SJCRH30 (cell line): ENCODE measurements around the gene SGCE. TPM values are rescaled to one million over a fixed set of nuclear protein-coding genes. Genes with fewer than 3 reads are reported as not detected.

Source experiments
- DNase-seq, 2 experiments: peaks; one replicate each; pipeline ENCODE4 v3.0.0-alpha.2; 2015 to 2020
- H3K27ac ChIP-seq: fragments of 250-450 bp; sonication (Bioruptor Pico); 2 replicates; pipeline ENCODE4 v1.5.1; 2020; ENCODE audit warnings: mild to moderate bottlenecking, moderate library complexity
- H3K27me3 ChIP-seq: fragments of 250-450 bp; sonication (Bioruptor Pico); 2 replicates; pipeline ENCODE4 v1.5.1; 2020; ENCODE audit warnings: mild to moderate bottlenecking, moderate library complexity
- H3K36me3 ChIP-seq: fragments of 250-450 bp; sonication (Bioruptor Pico); 2 replicates; pipeline ENCODE4 v1.5.1; 2020; ENCODE audit warnings: mild to moderate bottlenecking, moderate library complexity
- H3K4me1 ChIP-seq: fragments of 250-450 bp; sonication (Bioruptor Pico); 2 replicates; pipeline ENCODE4 v1.5.1; 2020; ENCODE audit warnings: mild to moderate bottlenecking, moderate library complexity
- H3K4me3 ChIP-seq: fragments of 250-450 bp; sonication (Bioruptor Pico); 2 replicates; pipeline ENCODE4 v1.5.1; 2020; ENCODE audit warnings: mild to moderate bottlenecking, moderate library complexity
- H3K9me3 ChIP-seq: fragments of 250-450 bp; sonication (Bioruptor Pico); replicated peaks from 2 replicates; pipeline ENCODE4 v1.5.1; 2020; ENCODE audit warnings: mild to moderate bottlenecking, moderate library complexity
- total RNA-seq: library from RNA; depleted of rRNA; stranded (reverse); fragments of >200 nt; shearing (Covaris generic); gene quantifications from 2 replicates; pipeline ENCODE4 v1.2.3, GENCODE V29; 2014

SGCE gene
- total RNA-seq, 1 experiment from 2014 or later, result 55.2 TPM

- no peak for DNase-seq
- Histone ChIP-seq H3K27me3 (no peaks in the 10 kb centered on the region), H3K4me3 (no peak overlapping the region), H3K9me3 (no peaks in the 10 kb centered on the region; the same call in 1 of the 2 replicates), H3K36me3 (peaks cover 10% of the 10 kb centered on the region; the same call in 1 of the 2 replicates), H3K4me1 (peaks cover 20% of the 10 kb centered on the region), H3K27ac (no peak overlapping the region)
Measured at GRCh38 chr7:94584113-94584512, 71.8 kb downstream of the SGCE start.

- no peak overlapping the region; the same call in 1 of the 2 replicates for H3K27ac ChIP-seq
- no peak overlapping the region for H3K4me3 ChIP-seq
- peaks cover 27% of the 10 kb centered on the region for H3K4me1 ChIP-seq
- no peaks in the 10 kb centered on the region for H3K27me3 ChIP-seq
- peaks cover 9% of the 10 kb centered on the region for H3K9me3 ChIP-seq
- peak in 1 of 2 experiments; percentile 34 for DNase-seq
- H3K36me3 ChIP-seq, result 0 out of 2 replicates have a peak, but pooled peaks cover 3% of the 10 kb centered on the region
Measured at GRCh38 chr7:94580601-94581000, 75.3 kb downstream of the SGCE start.

DNA sequence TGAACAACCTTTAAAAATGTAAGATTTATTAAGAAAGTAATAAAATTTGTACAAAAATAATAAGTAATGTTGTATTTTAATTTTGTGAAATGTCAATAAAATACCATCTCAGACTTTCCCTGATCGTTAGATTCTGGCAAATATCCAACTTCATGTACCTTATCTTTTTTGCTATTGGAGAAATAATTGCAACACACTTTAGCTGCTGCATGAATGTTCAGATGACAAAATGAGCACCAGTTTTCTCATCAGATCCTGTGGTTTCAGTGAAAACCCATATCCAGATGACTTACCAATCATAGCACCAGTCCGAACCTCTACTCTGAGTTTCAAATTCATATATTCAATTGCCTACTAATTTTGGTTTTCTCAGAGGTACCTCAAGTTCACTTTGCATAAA, 76.5 kb downstream of the SGCE start:
- H3K27ac ChIP-seq, result no peak overlapping the region
- H3K4me3 ChIP-seq, result no peak overlapping the region
- H3K4me1 ChIP-seq, result peaks cover 27% of the 10 kb centered on the region
- no peak for DNase-seq
- H3K36me3 ChIP-seq, result 0 out of 2 replicates have a peak, but pooled peaks cover 3% of the 10 kb centered on the region
- no peaks in the 10 kb centered on the region for H3K27me3 ChIP-seq
- H3K9me3 ChIP-seq, result peaks cover 17% of the 10 kb centered on the region

- Histone ChIP-seq H3K4me3 (no peak overlapping the region), H3K9me3 (peaks cover 18% of the 10 kb centered on the region), H3K27ac (no peak overlapping the region), H3K27me3 (no peaks in the 10 kb centered on the region), H3K4me1 (peaks cover 27% of the 10 kb centered on the region), H3K36me3 (peaks cover under 1% of the 10 kb centered on the region; the same call in 1 of the 2 replicates)
- peak; percentile 70 to 85 for DNase-seq
Measured at GRCh38 chr7:94578614-94579013, 77.3 kb downstream of the SGCE start.

- no peaks in the 10 kb centered on the region; the same call in 1 of the 2 replicates for H3K36me3 ChIP-seq
- H3K4me1 ChIP-seq, result peaks cover 31% of the 10 kb centered on the region
- no peak overlapping the region for H3K4me3 ChIP-seq
- DNase-seq, result no peak
- H3K27ac ChIP-seq, result no peak overlapping the region
- H3K9me3 ChIP-seq, result peaks cover 22% of the 10 kb centered on the region
- H3K27me3 ChIP-seq, result no peaks in the 10 kb centered on the region
Measured at GRCh38 chr7:94577357-94577756, 78.6 kb downstream of the SGCE start.

GRCh38 chr7:94576316-94576715, 79.6 kb downstream of the SGCE start:
- Histone ChIP-seq H3K36me3 (no peaks in the 10 kb centered on the region; the same call in 1 of the 2 replicates), H3K27ac (no peak overlapping the region)
- peak in 1 of 2 experiments; percentile 23 for DNase-seq

DNA sequence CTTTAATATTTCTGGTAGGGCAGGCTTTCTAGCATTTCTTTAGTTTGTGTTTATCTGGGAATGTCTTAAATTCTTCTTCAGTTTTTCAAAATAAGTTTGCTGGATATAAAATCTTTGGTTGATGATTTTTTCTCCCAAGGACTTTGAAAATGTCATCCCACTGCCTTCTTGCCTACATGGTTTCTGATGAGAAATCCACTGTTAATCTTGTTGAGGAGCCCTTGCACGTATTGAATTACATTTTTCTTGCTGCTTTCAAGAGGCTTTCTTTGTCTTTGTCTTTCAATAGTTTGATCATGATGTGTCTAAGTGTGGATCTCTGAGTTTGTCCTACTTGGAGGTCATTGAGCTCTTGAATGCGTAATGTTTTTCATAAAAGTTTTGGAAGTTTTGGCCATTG, 80.3 kb downstream of the SGCE start:
- peaks cover 37% of the 10 kb centered on the region for H3K4me1 ChIP-seq
- no peak overlapping the region for H3K4me3 ChIP-seq
- H3K27me3 ChIP-seq, result no peaks in the 10 kb centered on the region
- DNase-seq, result no peak
- H3K9me3 ChIP-seq, result peaks cover 25% of the 10 kb centered on the region
- H3K36me3 ChIP-seq, result no peaks in the 10 kb centered on the region; the same call in 1 of the 2 replicates
- no peak overlapping the region for H3K27ac ChIP-seq

More at GRCh38 chr7:94576316-94576715, 79.6 kb downstream of the SGCE start:
- Histone ChIP-seq H3K4me3 (no peak overlapping the region), H3K27me3 (no peaks in the 10 kb centered on the region), H3K4me1 (peaks cover 38% of the 10 kb centered on the region), H3K9me3 (peaks cover 22% of the 10 kb centered on the region)

DNA sequence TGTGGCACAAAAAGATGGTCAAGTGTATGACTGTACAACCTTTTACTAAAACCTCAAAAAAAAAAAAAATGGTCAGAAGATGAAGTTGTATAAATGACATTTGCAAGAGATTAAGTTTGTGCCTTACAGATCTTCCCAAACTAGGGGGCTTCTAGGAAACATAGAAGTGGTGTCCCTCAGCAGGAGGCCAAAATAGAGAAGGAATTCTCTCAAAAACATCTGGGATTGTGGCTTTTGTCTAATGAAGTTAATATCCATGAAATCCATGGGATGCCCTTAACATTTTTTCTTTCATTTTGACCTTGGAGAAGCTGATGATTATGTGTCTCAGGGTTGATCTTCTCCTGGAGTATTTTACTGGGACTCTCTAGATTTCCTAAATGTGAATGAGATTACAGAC, 84.1 kb downstream of the SGCE start:
- Histone ChIP-seq H3K4me3 (no peak overlapping the region), H3K9me3 (peaks cover 25% of the 10 kb centered on the region), H3K27ac (peak overlapping the region; percentile 61), H3K27me3 (no peaks in the 10 kb centered on the region), H3K4me1 (peaks cover 22% of the 10 kb centered on the region), H3K36me3 (no peaks in the 10 kb centered on the region; the same call in 1 of the 2 replicates)
- peak; percentile 59 to 88 for DNase-seq

- Histone ChIP-seq H3K27me3 (no peaks in the 10 kb centered on the region), H3K9me3 (peaks cover 3% of the 10 kb centered on the region; the same call in 1 of the 2 replicates), H3K36me3 (no peaks in the 10 kb centered on the region), H3K4me3 (no peak overlapping the region), H3K4me1 (peaks cover 19% of the 10 kb centered on the region), H3K27ac (no peak overlapping the region)
- peak in 1 of 2 experiments; percentile 35 for DNase-seq
Measured at GRCh38 chr7:94567396-94567795, 88.5 kb downstream of the SGCE start.

DNA sequence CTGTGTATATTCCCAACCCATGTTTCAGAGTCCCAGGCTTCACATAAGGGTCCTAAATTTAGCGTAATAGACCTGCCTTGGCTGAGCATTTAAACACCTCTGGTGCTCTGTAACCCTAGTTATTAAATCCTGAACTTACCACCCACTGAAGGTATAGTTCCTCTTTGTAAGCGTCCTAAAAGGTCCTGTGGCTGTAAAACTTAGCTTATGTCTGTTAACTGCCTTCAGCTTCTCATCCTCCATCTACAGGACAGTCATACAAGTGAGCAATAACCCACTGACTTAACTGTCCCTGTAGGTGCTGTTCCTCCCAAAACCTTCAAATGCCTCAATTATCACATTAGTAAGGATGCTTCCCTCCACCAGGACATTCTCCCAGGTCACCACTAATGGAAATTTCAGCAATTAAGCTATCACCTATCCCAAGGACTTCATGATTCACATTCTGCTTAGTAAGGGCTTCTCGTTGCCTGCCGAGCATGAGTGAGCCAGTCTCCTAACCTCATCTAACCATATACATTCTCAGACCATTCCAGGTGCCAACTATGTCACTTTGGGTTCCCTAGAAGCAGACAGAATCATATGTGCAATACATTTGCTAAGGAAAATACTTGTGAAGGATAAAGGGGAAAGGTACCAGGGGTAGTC, 90.6 kb downstream of the SGCE start:
- Histone ChIP-seq H3K27me3 (no peaks in the 10 kb centered on the region), H3K27ac (no peak overlapping the region), H3K4me3 (no peak overlapping the region), H3K36me3 (no peaks in the 10 kb centered on the region), H3K9me3 (no peaks in the 10 kb centered on the region; the same call in 1 of the 2 replicates), H3K4me1 (peaks cover 16% of the 10 kb centered on the region)
- no peak for DNase-seq

DNA sequence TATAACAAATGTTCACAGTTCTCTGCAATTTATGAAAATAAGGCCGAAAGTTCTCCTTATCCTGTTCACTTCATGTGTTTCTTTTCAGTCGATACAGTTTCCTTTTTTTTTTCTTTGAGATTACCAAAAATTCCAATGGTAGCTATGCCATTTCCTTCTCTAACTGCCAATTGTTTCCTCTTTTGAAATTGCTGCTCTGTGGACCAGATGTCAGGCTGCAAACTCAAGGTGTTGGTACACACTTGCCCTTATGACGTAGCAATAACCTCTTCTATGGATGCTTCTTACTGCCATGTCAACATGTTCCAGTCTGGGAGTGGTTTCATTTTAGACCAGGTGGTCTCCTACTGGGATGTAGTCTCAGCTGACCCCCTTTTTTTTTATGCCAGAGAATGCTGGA, 93.4 kb downstream of the SGCE start:
- H3K9me3 ChIP-seq, result no peaks in the 10 kb centered on the region
- no peak overlapping the region for H3K27ac ChIP-seq
- no peaks in the 10 kb centered on the region for H3K27me3 ChIP-seq
- H3K4me1 ChIP-seq, result peaks cover 12% of the 10 kb centered on the region
- H3K4me3 ChIP-seq, result no peak overlapping the region
- no peak for DNase-seq
- peaks cover 8% of the 10 kb centered on the region; the same call in 1 of the 2 replicates for H3K36me3 ChIP-seq

DNA sequence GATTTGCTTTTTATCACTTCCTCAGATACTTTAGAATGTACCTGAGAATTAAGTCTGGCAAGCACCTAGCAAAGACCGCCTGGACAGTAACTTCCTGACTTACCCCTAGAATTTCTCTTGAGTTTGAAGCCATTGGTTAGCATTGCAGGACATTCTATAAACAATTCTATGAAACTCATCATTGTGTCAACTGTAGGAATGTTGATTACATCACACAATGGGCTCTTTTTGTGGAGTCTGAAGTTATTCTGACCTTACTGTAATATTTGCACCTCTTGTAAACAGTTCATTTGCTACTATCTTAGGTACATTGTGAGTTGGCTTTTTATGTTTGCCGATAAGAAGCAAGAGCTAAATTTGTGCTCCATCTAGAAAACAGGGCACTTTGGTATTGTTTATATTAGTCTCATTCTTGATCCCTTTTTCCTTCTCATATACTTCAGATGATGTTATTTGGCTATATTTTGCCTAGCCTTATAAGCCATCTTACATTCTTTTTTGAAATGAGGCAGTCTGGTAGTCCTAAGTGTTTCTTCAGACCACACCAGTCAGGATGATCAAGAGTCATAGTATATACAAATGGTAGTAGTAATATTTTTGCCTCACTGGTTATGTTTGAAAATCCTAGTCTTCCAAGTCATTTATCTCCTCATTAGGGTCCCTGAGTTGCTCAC, 94.0 kb downstream of the SGCE start:
- Histone ChIP-seq H3K36me3 (peaks cover 8% of the 10 kb centered on the region; the same call in 1 of the 2 replicates), H3K27ac (no peak overlapping the region), H3K9me3 (no peaks in the 10 kb centered on the region)

GRCh38 chr7:94559972-94560371, 96.0 kb downstream of the SGCE start:
- DNase-seq, result no peak
- Histone ChIP-seq H3K27ac (no peak overlapping the region), H3K36me3 (peaks cover 18% of the 10 kb centered on the region), H3K9me3 (no peaks in the 10 kb centered on the region), H3K27me3 (no peaks in the 10 kb centered on the region), H3K4me1 (peaks cover 7% of the 10 kb centered on the region; the same call in 1 of the 2 replicates), H3K4me3 (no peak overlapping the region)

More for the DNA sequence above, 94.0 kb downstream of the SGCE start:
- DNase-seq, result no peak
- Histone ChIP-seq H3K4me1 (peaks cover 7% of the 10 kb centered on the region), H3K4me3 (no peak overlapping the region), H3K27me3 (no peaks in the 10 kb centered on the region)

GRCh38 chr7:94557215-94557614, 98.7 kb downstream of the SGCE start:
- no peak overlapping the region for H3K4me3 ChIP-seq
- peaks cover 38% of the 10 kb centered on the region for H3K36me3 ChIP-seq

DNA sequence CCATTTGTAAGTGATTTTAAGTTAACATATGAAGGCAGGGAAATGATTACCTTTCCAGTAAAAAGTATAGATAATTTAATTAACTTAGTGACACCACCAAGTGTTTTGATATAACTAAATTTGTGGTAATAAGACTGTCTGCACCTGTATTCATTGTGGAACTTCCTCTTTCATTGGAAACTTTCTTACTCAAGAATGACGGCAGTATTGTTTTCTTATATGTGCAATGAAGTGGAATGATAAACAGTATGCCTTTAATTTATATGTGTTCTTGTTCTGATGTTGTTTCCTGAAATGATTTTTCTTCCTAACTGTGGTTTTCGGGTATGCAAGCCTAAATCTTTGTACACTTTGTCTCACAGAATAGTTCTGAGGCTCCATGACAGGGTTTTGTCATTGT, 99.9 kb downstream of the SGCE start:
- Histone ChIP-seq H3K4me1 (no peaks in the 10 kb centered on the region), H3K27ac (no peak overlapping the region), H3K36me3 (peaks cover 43% of the 10 kb centered on the region), H3K27me3 (no peaks in the 10 kb centered on the region), H3K9me3 (no peaks in the 10 kb centered on the region), H3K4me3 (no peak overlapping the region)
- no peak for DNase-seq

More at GRCh38 chr7:94557215-94557614, 98.7 kb downstream of the SGCE start:
- Histone ChIP-seq H3K9me3 (no peaks in the 10 kb centered on the region), H3K27me3 (no peaks in the 10 kb centered on the region), H3K4me1 (peaks cover 7% of the 10 kb centered on the region; the same call in 1 of the 2 replicates), H3K27ac (no peak overlapping the region)
- no peak for DNase-seq
